ENCODE data around the gene IRF9. TPM values are rescaled to one million over a fixed set of nuclear protein-coding genes. Genes with fewer than 3 reads are reported as not detected.

The IRF9 gene
- total and polyA plus RNA-seq, 2 of the 13 experiments (the other 11 are each of a cell fraction or from before 2014, with no cell fraction given), result 14.9 to 49.7 TPM

GRCh38 chr14:24188251-24189058, 27.4 kb downstream of the IRF9 start, which contains the start of gene IPO4 (continued):
- TF ChIP-seq MXI1 (IDR thresholded peaks at IDR 0.05; ENCODE audit: borderline replicate concordance, low read depth, low read length) (peak; percentile 100), ZNF816 (CRISPR knock-in tag; IDR thresholded peaks at IDR 0.05; ENCODE audit: borderline replicate concordance) (no peak), ASH2L (IDR thresholded peaks at IDR 0.05; ENCODE audit: insufficient read length, low read depth, low read length) (peak; percentile 100), KDM5B (CRISPR knock-in tag; IDR thresholded peaks at IDR 0.05; ENCODE audit: borderline replicate concordance) (peak; percentile 100), ZFP36 (IDR thresholded peaks at IDR 0.05; ENCODE audit: borderline replicate concordance, low read depth, low read length, partially characterized antibody) (peak; percentile 9), MTA3 (CRISPR knock-in tag; IDR thresholded peaks at IDR 0.05) (0 out of 2 replicates have a peak, but pooled peaks have one; percentile 40), ZBTB3 (CRISPR knock-in tag; IDR thresholded peaks at IDR 0.05; ENCODE audit: borderline replicate concordance, low read depth) (peak; percentile 90), ELF3 (CRISPR knock-in tag; IDR thresholded peaks at IDR 0.05) (peak; percentile 98), MXD4 (CRISPR knock-in tag; IDR thresholded peaks at IDR 0.05) (peak; percentile 100), CC2D1A (CRISPR knock-in tag; IDR thresholded peaks at IDR 0.05) (no peak), ZSCAN31 (CRISPR knock-in tag; IDR thresholded peaks at IDR 0.05; ENCODE audit: low read depth) (peak; percentile 99), ZNF724P (CRISPR knock-in tag; IDR thresholded peaks at IDR 0.05; ENCODE audit: borderline replicate concordance) (peak; percentile 77), GTF2F1 (IDR thresholded peaks at IDR 0.05; ENCODE audit: low read length) (peak; percentile 86), ISX (CRISPR knock-in tag; conservative IDR thresholded peaks at IDR 0.05) (peak; percentile 45), ZNF687 (CRISPR knock-in tag; IDR thresholded peaks at IDR 0.05) (peak; percentile 99), ZNF317 (CRISPR knock-in tag; IDR thresholded peaks at IDR 0.05) (peak; percentile 96), THRA (CRISPR knock-in tag; IDR thresholded peaks at IDR 0.05; ENCODE audit: borderline replicate concordance) (peak; percentile 93; the same call in 1 of the 2 replicates), ZNF503 (CRISPR knock-in tag; IDR thresholded peaks at IDR 0.05) (peak; percentile 96), KLF15 (CRISPR knock-in tag; IDR thresholded peaks at IDR 0.05; ENCODE audit: borderline replicate concordance) (peak; percentile 98; the same call in 1 of the 2 replicates), ZEB1 (IDR thresholded peaks at IDR 0.05; ENCODE audit: insufficient replicate concordance, low read depth) (no peak), ZNF260 (CRISPR knock-in tag; IDR thresholded peaks at IDR 0.05; ENCODE audit: borderline replicate concordance, low read depth) (no peak), ZNF530 (CRISPR knock-in tag; IDR thresholded peaks at IDR 0.05; ENCODE audit: low read depth) (no peak)

All from HepG2 (cell line).